ENCODE data around the gene CACNA1D. TPM values are rescaled to one million over a fixed set of nuclear protein-coding genes. Genes with fewer than 3 reads are reported as not detected.

CACNA1D gene
- total and polyA plus RNA-seq, 9 of the 15 experiments (the other 6 are each of a cell fraction or from before 2014, with no cell fraction given): 0.29 TPM; not detected in 8

- 4% methylated on average over 3 of the region's 3 CpGs for WGBS (ENCODE audit: insufficient coverage, low coverage, missing lambda C conversion rate)
- no peak overlapping the region for H3K4me2 ChIP-seq (ENCODE audit: insufficient read depth, low read length)
- H3K27me3 ChIP-seq (ENCODE audit: control insufficient read depth in 2 of 2, insufficient read depth in 2 of 2, low read length in 2 of 2): peaks cover 0 to 19% of the 10 kb centered on the region in 2 experiments; a peak in 2 of 5 replicates
- H3K9ac ChIP-seq (ENCODE audit: insufficient read depth in 1 of 2, low read depth in 2 of 2, low read length in 2 of 2): no peak overlapping the region
- H2AFZ ChIP-seq (ENCODE audit: low read depth, low read length): no peak overlapping the region
- BruUV-seq (replicated peaks): no TSS peak
- no peak overlapping the region for H3K27ac ChIP-seq (ENCODE audit: extremely low read depth, low read depth, low read length)
- H3K36me3 ChIP-seq (ENCODE audit: control insufficient read depth, insufficient read depth, low read length): no peaks in the 10 kb centered on the region
- in situ Hi-C loops (cut with MboI): no loop called here
- H4K20me1 ChIP-seq (replicated peaks; ENCODE audit: control insufficient read depth, insufficient read depth, low read length): no peaks in the 10 kb centered on the region
- FAIRE-seq: no peak
- H3K4me1 ChIP-seq (replicated peaks in 1 of 2; ENCODE audit: control insufficient read depth in 2 of 2, insufficient read depth in 2 of 2, low read length in 2 of 2): no peaks in the 10 kb centered on the region; a peak in 1 of 5 replicates
- intact Hi-C loops (cut with micrococcal nuclease): no loop called here
- ATAC-seq: no peak
- no peak for DNase-seq (ENCODE audit: extremely low read depth in 1 of 4, low spot score in 3 of 4)
- POLR2A ChIA-PET: no interaction called here
- no peak overlapping the region for H3K4me3 ChIP-seq
- no peak for TF ChIP-seq ZNF121 (CRISPR knock-in tag; conservative IDR thresholded peaks at IDR 0.05)
- no peak for TF ChIP-seq GATAD2B (IDR thresholded peaks at IDR 0.05; ENCODE audit: borderline replicate concordance)
- no peak for TF ChIP-seq MAZ (CRISPR knock-in tag; conservative IDR thresholded peaks at IDR 0.05 in 1 of 2, IDR thresholded peaks at IDR 0.05 in 1 of 2)
- TF ChIP-seq DMBX1 (CRISPR knock-in tag; IDR thresholded peaks at IDR 0.05; ENCODE audit: borderline replicate concordance): no peak
- TF ChIP-seq KLF16 (IDR thresholded peaks at IDR 0.05): no peak
- TF ChIP-seq, protein P1, sequence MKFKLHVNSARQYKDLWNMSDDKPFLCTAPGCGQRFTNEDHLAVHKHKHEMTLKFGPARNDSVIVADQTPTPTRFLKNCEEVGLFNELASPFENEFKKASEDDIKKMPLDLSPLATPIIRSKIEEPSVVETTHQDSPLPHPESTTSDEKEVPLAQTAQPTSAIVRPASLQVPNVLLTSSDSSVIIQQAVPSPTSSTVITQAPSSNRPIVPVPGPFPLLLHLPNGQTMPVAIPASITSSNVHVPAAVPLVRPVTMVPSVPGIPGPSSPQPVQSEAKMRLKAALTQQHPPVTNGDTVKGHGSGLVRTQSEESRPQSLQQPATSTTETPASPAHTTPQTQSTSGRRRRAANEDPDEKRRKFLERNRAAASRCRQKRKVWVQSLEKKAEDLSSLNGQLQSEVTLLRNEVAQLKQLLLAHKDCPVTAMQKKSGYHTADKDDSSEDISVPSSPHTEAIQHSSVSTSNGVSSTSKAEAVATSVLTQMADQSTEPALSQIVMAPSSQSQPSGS (CRISPR knock-in tag; IDR thresholded peaks at IDR 0.05): no peak
- no peak for TF ChIP-seq RNF2 (IDR thresholded peaks at IDR 0.05)
- TF ChIP-seq, protein P2, sequence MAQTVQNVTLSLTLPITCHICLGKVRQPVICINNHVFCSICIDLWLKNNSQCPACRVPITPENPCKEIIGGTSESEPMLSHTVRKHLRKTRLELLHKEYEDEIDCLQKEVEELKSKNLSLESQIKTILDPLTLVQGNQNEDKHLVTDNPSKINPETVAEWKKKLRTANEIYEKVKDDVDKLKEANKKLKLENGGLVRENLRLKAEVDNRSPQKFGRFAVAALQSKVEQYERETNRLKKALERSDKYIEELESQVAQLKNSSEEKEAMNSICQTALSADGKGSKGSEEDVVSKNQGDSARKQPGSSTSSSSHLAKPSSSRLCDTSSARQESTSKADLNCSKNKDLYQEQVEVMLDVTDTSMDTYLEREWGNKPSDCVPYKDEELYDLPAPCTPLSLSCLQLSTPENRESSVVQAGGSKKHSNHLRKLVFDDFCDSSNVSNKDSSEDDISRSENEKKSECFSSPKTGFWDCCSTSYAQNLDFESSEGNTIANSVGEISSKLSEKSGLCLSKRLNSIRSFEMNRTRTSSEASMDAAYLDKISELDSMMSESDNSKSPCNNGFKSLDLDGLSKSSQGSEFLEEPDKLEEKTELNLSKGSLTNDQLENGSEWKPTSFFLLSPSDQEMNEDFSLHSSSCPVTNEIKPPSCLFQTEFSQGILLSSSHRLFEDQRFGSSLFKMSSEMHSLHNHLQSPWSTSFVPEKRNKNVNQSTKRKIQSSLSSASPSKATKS (CRISPR knock-in tag; IDR thresholded peaks at IDR 0.05): no peak
- TF ChIP-seq NCOA1 (IDR thresholded peaks at IDR 0.05; ENCODE audit: low read depth): no peak
- TF ChIP-seq MTF1 (CRISPR knock-in tag; IDR thresholded peaks at IDR 0.05; ENCODE audit: borderline replicate concordance): no peak
- TF ChIP-seq CBX8 (IDR thresholded peaks at IDR 0.05; ENCODE audit: borderline replicate concordance, extremely low read depth, low read depth, low read length, poor library complexity, severe bottlenecking): no peak
- no peak for TF ChIP-seq THRAP3 (IDR thresholded peaks at IDR 0.05; ENCODE audit: borderline replicate concordance)
- no peak for TF ChIP-seq KAT8 (IDR thresholded peaks at IDR 0.05; ENCODE audit: low read depth)
- TF ChIP-seq BCL6 (CRISPR knock-in tag; IDR thresholded peaks at IDR 0.05): no peak
- no peak for TF ChIP-seq RBM17 (IDR thresholded peaks at IDR 0.05; ENCODE audit: borderline replicate concordance, low read depth, low read length)
- H3K9me1 ChIP-seq (ENCODE audit: control insufficient read depth, insufficient read depth, low read length): no peaks in the 10 kb centered on the region
- CTCF ChIA-PET (ENCODE audit: low intra/inter-chr PET ratio): no interaction called here
- H3K79me2 ChIP-seq (ENCODE audit: control insufficient read depth, insufficient read depth, low read length): no peaks in the 10 kb centered on the region
- H3K9me3 ChIP-seq (replicated peaks; ENCODE audit: control insufficient read depth, insufficient read depth, low read depth, low read length): no peaks in the 10 kb centered on the region
Observed at GRCh38 chr3:53626876-53627275, 132.5 kb downstream of the CACNA1D start.

Data from K562 (cell line).